UCSD-AML1 (cell line): ENCODE data around the gene PATJ.

Source experiments
- DNase-seq: peaks from one replicate; lab custom pipeline; 2025; ENCODE audit not compliant: unreplicated experiment; lab: John Stamatoyannopoulos, UW

PATJ gene

DNA sequence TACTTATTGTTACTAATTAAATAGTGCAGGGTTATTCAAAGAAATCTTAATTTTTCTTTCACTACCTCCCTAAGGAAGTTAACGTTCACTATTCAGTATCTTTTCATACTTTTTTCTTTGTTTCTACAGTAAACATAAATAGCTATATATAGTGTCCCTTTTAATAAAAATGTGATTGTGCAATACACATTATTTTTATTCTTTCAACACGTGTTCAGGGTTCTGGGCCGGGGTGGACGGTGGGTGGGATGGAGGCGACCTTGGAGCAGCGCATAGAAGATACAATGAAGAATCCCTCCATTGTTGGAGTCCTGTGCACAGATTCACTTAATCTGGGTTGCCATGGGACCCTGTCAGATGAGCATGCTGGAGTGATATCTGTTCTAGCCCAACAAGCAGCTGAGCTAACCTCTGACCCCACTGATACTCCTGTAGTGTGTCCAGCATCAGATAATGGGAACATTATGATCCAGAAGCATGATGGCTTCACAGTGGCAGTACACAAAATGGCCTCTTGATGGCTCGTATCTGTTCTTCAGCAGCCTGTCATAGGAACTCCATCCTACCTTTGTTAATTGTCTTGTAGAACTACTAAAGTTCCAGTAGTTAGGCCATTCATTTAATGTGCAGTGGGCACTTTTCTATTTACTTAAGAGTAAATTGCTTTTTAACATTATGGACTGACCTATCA lies 296.5 kb downstream of the PATJ start:
- no peak for DNase-seq

DNA sequence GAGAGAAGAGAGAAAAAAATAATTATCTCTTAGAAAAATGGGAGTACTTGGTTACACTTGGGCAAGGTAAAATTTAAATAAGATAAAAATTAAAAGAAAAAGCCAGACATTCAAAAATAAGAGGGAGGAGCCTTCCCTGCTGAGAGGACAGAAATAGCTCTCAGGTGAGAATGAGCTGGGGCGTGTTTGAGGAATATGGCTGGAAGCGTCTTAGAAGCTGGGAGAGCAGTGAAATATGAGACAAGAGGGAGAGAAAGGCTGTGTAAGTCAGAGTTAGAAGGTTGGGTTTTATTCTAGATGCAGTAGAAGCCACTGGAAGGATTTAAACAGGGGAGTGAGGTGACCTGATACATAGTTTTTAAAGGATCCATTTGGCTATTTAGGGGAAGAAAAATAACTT lies 298.2 kb downstream of the PATJ start:
- DNase-seq = no peak

DNA sequence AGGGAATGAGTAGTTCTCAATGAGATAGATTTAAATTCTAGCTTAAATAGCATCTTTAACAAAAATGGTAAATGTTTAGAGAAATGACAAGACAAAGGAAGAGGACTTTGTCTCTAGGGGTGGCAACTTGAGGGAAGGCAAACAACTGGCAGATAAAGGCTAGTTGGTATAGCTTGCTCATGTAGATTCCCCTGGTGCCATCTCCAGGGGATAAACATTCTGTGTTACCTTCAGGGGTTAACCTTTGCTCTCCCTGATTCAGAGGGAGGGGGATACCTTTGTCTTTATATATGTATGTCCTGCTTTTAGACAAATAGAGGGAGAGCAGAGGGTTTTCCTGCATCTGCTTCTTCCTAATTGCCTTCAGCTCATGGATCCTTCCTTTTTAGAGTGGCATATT lies 298.7 kb downstream of the PATJ start:
- no peak for DNase-seq

DNA sequence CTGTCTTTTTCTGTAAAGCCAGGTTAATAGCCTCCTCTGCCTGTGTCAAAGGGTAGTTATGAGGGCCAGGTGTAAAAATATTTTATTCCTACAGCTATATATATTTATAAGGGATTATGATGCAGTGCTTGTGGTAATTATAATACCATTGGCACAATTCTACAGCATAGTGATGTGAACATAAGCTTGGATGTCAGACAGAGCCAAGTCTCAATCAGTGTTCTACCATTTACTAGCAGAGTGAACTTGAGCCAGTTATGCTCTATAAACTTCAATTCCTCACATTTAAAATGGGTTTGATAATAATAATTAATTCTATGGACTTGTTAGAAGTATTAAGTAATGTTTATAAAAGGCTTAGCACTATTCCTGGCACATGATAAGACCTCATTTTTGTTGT lies 300.9 kb downstream of the PATJ start:
- DNase-seq = no peak

DNA sequence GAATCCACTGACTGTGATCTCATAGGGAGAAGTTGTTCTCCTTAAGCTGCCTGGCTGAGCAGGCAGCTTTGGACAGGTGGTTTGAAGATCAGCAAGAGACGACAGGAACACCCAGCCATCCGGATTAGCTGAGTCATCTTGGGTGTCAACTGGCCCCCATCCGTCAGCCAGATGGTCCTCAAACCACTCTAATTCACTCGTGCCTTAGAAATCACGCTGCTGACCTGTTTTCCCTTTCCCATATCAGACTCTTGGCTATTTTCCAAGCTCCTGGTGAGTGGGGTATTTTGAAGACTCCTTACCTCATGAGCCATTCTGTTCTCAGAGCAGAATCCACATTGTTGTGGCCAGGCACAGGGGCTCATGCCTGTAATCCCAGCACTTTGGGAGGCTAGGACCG lies 303.3 kb downstream of the PATJ start:
- DNase-seq = no peak

DNA sequence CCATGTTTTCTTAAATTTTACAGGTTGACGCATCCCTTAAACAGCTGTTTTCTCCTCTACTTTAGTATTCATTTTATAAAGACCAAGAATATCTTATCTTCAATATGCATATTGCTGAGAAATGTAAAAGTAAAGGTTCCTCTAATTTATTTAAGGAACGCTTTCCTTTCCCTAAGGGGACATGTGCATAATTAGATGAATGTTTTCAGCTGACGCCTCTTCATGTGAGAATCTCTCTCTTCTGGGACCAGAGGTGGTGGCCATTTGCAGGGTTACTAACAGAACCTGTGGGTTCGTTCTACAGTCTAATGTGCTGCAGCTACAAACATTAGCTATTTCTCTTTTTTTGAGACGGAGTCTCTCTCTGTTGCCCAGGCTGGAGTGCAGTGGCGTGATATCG lies 304.6 kb downstream of the PATJ start:
- no peak for DNase-seq

DNA sequence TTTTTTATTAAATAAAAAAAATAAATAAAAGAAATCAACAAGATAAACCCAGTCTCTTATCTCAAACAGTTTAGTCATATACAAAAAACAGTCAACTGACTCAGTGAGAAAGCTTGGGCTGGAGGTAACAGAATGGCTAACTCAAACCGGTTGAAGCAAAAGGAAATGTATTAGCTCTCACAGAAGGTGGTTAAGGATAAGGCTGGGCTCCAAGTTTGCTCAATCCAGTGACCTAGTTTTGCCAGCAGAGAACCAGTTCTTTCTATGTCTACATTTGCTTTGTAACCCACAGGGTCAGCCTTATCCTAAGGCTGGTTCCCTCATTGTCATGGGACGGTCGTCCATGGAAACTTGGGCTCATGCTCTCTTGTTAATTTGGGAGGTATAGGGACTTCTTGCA lies 307.9 kb downstream of the PATJ start:
- DNase-seq = no peak

DNA sequence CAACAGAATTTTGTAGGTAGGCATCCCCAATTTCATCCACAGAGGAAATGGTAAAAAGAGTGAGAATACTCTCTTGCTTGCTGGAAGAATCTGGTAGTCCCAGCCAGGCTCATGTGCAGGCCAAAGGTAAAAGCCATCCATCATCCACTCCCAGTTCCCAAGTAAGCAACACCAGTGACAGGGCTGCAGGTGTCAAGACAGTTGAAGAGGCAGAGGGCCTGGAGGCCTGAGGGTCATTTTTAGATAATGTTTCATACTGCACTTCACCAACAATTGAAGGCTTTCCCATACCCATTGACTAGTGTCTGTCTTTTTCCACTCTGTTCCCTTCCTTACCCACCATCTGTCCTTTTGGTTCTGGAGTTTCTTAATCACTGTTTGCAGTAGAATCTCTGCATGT lies 310.7 kb downstream of the PATJ start:
- DNase-seq = no peak

DNA sequence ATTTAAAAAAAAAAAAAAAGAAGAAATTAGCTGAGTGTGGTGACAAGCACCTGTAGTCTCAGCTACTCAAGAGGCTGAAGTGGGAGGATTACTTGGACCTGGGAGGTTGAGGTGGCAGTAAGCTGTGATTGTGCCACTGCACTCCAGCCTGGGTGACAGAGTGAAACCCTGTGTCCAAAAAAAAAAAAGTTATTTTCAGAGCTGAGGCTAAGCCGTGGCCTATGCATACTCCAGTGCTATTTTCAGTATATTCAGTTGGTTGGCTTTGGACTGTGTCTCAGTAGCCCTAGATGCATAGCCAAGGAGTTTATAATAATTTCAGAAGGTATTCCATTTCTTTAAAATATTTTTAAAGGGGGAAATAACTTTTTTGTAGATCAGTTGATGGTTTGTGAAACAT lies 311.9 kb downstream of the PATJ start:
- DNase-seq = no peak

DNA sequence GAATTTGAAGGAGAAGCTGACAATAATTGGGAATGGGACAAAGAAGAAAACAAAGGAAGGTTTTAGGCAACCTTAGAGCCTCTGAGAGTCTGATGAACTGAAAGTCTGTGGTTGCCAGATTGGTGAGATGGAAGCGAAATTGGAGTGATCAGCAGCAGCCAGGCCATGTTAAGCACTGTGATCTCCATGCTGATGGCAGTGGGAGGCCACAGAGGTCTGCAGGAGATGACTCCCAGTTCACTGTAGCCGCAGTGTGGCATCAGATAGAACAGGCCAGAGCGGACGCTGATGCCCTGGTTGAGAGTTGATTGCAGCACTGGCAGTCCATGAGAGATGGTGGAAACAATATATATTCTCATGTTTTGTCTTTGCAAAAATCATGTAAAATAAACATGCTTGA lies 314.9 kb downstream of the PATJ start:
- DNase-seq = no peak

DNA sequence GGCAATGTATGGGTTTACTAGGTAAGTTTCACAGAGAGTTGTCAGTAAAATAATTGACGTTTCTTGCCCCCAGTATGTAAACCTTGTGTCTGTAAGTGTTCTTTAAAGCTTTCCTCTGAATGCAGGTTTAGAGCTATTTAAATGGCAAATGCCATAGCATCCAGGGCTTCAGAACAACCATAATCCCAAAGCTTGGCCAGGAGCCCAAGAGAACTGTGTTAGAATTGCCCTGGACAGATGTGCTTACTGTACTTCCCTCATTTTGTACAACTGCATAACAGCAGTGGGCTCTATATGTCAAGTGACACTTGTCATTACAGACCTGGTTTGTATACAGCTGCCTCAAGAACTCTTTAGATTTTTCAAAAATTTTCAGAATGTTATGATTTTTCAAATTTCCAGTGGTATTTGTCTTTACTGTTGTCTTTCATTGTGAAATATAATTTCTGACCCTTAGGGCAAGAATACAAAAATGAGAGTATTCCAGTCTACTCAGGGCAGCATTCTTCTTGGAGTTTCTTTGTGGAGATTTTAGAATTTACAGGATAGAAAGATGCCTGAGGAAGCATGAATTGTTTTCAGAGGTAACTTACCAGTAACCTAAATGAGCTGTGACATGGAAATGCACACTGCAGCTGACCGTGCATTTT lies 315.5 kb downstream of the PATJ start:
- DNase-seq = no peak

DNA sequence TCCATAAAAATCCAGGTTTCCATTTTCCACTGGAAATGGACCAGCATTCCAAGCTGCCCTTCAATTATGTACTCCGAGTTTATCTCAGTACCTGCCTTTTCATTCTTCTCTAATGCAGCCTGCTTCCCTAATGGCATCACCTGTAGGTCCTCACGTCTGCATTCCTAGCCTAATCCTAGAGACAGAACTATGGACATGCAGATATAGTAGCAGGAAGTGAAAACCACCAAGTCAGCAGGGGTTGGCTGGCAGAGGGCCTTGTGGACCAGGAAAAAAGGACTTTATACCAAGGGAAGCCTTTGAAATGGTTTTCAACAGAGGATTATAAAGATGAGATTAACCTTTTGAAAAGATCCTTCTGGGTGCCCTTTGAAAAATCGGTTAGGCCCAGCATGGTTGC lies 316.7 kb downstream of the PATJ start:
- DNase-seq = no peak

DNA sequence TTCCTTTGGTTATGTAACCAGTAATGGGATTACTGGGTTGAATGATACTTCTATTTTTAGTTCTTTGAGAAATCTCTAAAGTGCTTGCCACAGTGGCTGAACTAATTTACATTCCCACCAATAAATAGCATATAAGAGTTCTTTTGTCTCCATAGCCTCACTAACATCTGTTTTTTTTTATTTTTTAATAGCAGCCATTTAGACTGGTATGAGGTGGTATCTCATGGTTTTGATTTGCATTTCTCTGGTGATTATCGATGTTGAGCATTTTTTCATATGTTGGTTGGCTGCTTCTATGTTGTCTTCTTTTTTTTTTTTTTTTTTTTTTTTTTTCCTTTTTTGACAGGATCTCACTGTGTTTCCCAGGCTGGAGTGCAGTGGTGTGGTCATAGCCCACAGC lies 319.8 kb downstream of the PATJ start:
- no peak for DNase-seq

DNA sequence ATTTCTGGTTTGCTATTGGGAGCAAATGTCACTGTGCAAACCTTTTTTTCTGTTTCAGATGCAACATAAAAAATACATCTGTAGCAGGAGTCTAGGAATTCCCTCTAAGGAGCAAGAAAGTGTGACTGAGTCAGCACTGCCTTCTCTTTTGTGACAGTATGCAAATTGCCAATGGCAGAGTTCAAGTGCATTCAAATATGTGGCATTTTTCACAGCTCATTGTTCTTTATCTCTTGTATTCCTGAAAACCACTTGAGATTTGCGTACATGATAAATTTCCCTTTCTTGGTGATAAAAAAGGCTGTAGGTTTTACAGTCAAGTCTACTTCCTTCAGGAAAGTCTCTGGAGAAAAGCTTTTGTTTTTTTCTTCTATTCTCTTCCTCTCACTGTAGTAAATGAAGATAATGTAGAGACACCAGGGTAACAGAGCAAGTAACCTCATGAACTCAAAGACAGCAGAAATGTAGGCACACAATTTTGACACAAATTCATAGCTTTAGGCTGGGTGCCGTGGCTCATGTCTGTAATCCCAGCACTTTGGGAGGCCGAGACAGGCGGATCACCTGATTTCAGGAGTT lies 322.6 kb downstream of the PATJ start:
- no peak for DNase-seq

DNA sequence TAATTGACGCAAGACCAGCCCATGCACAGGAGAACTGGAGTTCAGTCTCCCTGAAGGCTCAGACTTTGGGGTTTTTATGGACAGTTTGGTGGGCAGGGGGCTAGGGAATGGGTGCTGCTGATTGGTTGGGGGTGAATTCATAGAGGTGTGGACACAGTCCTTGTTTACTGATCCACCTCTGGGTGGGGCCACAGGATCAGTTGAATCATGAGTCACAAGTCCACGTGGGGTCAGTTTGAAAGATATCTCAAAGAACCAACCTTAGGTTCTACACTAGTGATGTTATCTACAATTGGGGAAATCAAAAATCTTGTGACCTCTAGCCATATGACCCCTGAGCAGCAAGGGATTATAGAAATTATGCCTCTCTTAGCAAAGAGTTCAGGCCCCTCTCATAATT lies 324.4 kb downstream of the PATJ start:
- DNase-seq = no peak

DNA sequence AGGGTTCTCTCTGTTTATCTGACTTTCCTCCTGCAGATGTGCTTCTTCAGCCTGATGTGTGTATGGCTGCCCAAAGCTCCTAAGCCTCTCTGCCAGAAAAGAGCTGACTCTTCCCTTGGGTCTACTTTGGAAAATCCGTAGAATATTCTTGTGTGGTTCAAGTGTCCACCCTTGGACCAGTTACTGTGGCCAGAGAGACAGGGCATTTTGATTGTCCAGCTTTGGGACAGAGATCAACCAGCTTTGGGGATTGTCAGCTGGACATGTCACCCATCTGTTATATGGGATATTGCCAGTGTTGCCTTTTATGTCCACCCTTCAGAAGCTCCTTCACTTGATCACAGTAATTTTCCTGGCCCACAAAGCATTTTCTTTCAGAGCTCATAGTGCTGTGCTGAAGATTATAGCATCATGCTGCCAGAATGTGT lies 326.1 kb downstream of the PATJ start:
- no peak for DNase-seq

DNA sequence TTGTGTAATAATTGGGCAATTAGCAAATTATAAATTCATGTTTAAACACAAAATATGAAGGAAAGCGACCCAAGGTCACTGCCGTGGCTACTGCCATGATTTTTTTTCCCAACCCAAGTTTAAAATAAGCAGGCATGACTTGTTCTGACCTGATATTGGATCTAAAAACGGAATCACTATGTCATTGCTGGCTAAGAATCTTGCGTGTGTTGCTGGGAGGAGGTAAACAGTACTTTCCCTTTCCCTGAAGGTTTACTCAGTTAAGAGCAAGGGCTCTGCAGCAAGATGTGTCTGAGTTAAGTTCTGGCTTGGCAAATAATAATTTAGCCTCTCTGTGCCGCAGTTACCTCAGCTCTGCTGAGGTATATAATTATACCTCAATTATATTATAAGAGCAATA lies 326.7 kb downstream of the PATJ start:
- DNase-seq = no peak

DNA sequence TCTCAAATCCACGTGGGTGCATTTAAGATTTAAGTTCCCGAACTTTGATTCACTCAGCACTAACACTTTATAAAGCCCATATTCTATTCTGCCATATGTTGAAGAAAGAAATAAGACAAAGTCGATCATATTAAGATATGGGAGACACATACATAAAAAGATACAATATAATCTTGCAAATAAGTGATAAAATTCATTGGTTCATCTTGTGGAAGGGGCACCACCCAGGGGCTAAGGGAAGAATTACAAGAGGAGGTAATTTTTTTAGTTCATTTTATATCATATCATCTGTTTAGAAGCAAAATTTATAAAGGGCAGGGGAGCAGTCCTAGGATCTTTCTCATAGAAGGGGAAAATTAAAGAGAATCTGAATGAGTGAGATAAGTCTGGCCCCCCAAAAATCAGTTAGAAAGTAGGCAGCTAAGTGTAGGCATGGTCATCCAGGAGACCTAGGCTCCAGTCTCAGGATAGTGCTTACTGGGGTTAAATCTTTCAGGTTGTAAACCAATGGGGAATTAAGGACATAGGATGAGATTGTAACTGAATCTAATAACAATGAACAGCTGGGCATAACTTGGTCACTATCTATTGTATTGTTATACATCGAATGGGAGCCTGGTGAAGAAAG lies 328.2 kb downstream of the PATJ start:
- DNase-seq = no peak

DNA sequence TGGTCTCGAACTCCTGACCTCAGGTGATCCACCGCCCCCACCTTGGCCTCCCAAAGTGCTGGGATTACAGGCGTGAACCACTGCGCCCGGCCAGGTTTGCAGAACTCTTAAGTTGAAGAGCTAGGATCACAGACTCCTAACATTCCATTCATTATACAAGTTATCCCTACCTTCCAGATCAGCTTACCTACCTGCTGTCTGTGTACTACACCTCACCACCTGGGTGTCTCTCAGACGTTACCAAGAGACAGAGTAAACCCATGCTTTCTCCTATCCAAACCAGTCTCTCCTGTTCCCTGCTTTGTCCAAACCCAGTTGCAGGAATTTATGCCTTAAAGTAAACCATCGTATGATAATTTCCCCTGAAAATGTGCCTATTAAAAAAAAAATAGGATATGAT lies 329.4 kb downstream of the PATJ start:
- DNase-seq = no peak

DNA sequence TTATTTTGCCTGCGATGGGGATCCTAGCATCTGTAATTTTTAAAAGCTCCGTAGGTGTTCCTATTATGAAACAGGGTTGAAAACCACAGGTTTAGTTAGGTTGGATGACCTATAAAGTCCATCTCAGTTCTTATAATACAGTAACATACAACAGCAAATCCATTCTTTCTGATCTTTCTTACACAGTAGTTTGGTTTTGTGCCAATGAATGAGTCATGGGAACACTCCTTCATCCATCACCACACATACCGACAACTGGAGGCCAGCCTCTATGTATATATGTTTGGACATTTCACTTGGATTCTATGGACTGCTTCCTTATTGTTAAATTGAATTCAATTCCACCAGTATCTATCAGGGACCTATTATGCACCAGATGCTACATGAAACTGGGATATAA lies 334.0 kb downstream of the PATJ start:
- DNase-seq = no peak

DNA sequence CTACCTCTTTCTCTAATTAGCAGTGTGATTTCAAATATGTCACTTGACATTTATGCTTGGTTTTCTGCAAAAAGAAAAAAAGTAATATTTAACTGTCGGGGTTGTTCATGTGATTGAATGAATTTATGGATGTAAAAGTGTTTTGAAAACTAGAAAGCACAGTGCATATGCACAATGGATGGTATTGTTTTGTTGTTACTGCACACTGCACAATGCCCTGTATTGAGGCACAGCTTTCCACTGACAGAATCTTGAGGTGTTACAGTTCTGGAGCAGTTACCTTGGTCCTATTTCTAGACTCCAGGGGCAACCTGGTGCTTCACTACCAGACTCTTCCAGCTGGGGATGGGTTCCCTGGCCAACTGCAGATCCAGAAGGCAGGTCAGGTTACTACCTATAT lies 335.5 kb downstream of the PATJ start:
- no peak for DNase-seq
